Left hindlimb (tissue), 1 donor: Measurements from ENCODE around the gene BFSP1.
A peak's percentile ranks its signal among the peaks of the same experiment; 100 is the strongest.

Source experiments
- DNase-seq: peaks from one replicate; pipeline ENCODE4 v3.0.0-alpha.2; 2018

The BFSP1 gene

DNA sequence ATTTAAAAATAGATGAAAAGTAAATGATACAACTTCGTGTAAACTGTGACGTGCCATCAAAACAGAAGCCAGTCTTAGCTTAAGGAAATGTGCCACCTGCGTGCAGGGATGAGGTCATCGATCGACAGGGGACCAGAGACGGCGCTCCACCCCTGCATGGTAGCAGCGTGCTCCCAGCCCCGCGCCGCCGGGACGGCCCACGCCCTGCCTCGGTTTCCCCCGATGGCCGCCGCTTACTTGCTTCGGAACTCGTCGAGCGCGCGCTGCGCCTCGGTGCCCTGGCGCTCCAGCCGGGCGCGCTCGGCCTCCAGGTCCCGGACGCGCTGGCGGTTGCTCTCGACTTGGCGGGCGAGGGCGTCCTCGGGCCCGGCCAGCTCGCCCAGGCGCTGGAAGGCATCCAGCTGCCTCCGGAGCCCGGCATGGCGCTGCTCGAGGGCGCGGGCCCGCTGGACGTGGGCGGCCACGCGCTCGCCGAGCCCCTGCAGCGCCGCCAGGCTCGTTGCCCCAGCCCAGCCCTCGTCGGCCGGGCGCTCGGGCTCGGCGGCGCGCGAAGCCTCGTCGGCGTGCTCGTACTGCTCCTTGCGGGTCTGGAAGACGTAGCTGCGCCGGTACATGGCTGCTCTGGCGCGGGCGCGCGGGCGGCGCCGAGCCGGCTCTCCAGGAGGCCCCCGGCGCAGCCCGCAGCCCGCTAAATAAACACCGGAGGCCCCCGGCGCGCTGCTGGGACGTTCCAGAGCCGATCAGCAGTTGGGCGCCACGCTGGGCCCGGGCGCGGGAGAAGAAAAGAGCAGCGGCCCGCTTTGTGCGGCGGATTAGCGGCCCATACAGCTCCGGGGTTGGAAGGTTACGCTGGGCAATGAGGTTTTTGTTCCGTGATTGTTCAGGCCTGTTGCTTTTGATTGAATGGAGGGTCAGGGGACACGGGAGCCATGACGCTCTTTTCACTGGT is at the start of gene BFSP1:
TSS of gene BFSP1 (minus strand) at position 664 of the 949 bp plus-strand sequence. CDS start at position 614, 50 bp downstream.
- peak; percentile 77 for DNase-seq

DNA sequence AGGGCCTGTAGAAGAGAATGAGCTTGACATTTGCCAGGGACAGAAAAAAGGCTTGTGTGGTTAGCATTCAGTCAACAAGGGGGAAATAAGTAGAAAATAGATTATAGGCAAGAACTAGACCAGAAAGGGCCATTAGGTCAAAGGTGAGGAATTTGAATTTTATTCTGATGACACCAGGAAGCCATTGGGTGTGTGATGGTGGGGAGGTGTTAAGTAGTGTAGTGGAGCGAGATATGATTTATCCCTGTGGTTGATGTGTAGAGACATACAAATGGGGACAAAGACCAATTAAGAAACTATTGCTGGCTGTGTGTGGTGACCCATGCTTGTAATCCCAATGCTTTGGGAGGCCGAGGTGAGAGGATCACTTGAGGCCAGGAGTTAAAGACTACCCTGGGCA is 49.7 kb upstream of the BFSP1 start:
- DNase-seq: no peak

DNA sequence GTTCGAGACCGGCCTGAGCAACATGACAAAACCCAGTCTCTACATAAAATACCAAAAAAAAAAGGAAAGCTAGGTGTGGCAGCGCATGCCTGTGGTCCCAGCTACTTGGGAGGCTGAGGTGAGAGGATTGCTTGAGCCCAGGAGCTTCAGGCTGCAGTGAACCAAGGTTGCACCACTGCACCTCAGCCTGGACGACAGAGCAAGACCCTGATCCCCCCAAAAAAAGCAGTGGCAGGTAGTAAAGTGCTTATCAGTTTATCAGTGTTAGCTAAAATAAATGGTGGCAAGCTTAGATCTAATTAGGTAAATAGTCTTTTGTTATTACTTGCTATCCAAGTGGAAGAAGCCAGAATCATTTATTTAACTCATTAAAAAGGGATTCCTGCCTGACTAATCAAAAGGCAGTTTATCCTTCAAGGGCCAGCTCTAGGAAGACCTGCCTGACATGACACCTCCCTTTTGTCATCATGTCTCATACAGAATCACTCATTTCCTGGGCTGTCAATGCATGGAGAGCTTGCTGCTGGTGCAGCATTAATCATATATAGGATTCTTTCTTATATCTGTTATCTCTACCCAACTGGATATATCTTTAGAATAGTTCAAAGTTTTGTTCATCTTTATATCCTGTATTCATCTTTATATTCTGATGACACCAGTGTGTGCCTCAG is 48.3 kb upstream of the BFSP1 start:
- DNase-seq: no peak

DNA sequence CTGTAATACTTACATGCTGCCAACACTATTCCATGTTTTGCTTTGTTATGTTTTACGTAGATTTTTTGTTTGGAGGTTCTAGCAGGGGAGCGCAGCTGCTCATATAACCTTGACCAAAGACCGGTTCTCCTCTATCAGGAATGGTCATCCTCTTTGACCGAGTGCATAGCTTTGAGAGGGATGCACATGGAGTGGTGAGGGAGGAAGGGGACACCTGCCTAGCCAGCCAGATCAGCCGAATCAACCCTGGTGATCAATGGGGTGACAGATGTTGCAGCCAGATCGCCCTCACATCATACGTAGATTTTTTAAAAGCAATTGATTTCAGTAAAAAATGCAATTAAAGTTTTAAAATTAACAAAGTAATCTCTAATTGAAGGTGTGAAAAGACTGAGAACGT is 45.0 kb upstream of the BFSP1 start:
- no peak for DNase-seq

DNA sequence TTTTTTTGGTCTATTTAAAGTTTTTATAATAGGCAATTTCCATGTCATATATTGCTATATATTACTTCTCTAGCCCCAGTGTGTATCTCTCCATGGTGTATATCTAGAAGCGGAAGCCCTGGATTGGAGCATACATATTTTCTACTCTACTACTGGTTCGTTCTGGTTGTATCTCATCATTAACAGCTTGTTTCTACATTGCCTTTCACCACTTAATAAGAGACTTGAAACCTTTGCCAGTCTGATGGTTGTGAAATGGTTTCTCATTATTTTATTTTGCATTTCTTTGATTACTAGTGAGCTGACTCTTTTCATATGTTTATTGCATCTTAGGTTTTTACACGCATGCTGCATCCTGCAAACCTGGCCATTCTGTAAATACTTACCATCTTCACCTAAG is 42.3 kb upstream of the BFSP1 start:
- DNase-seq: no peak

DNA sequence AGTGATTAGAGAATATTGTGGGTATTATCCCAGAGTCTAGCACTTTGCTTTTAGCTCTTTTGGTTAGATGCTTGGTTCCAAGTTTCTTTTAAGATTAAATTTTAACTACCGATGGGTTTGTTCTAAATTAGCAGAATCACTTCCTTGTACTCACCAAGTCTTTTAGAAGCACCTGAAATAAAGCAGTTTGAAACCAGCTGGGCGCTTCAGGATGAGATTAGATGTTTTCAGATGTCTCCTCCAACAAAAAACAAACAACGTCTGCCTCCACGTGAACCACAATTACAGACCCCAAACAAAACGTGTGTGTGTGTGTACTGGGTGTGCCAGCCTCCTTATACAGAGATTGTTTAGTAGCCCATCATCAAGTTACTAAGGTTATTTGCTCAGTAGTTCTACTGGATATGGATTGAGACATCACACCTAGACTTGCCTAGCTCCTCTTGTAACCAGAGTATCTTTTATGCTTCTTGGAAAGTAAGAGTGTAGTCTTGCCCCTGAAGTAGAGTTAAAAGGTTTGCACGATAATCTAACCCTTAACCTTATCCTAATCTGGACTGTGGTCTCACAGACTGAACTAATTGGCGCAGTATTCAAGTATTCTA is 41.0 kb upstream of the BFSP1 start:
- DNase-seq: no peak

DNA sequence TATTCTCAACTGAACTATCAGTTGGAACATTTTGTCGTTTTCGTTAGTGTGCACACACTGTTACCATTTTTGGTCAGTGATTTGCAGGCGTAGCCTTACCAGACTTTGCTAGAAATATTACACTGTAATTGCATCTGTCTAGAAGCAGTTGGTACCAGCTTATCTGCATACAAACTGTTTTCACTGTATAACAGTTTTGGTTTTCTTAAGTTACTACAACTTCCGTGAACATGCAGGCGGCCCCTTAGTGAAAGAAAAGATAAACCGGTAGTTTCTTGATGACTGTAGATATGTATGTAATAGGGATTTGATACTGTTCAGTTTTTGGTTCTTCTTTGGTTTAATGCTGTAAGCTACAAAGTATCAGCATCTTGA is 40.0 kb upstream of the BFSP1 start:
- DNase-seq: no peak

DNA sequence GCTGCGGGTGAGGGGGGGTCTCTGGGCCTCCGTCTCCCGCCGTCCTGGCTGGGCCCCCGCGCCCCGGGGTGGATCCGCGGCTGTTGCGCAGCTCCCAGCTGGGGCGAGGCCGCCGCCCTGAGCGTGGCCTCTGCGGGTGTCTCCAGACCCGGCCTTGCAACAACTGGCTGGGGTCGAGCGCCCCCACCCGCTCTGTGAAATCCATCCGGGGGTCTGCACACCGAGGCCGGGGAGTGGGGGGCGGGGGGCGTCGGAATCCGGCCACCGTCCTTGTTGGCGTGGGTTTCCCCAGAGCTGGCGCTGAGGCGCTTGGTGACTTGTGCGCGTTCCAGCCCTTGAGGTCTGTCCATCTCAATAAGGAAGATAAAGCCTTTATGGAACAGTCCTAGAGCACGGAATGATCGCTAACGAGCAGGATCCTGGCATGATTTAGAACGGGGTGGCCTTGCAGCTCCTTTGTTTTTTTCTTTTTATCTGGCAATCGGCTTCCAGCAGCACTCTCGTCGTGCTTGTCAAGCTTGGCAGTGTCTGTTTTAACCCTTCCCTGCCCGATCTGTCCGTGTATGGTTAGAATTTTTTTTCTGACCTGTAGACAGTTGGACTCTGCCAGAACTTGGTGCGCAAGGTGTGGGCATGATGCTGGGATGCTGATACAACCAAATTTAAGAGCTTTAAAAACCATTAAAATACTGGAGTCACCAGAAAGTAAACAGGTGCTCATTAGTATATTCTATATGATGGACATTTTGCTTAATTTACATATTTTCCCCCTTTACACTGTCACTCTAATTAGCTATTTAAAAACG is 39.4 kb upstream of the BFSP1 start:
- peak; percentile 81 for DNase-seq

DNA sequence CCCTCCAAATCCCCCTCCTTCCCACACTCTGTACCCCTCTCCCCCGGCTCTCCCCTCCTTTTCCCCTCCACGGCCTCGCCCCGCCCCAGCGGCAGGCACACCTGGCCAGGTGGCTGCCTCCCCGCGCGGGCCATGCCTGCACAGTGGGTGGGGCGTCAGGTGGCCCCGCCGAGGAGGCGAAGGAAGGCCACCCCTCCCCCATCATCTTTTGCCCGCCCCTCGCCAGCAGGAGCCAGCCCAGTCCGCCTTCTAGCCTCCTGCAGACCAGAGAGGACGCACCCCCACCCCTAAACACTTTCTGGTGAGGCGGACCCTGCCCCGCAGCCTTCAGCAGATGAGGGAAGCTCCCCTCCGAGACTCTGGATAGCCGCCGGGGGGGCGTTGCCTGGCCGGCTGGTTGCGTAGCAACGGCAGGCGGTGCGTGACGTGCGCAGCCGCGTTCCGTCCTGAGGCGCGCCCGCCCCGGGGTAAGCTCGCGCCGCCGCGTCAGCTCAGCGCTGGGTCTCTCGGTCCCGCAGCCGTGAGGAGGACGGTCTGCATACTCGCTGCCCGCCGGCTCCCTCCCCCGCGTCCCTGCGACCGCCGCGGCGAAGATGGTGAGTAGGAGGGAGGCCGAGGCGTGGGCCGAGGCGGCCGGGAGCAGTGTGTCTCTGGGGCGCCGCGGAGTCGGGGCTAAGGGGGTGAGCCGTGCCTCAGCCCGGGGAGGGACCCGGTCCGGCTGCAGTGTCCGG is 38.6 kb upstream of the BFSP1 start, which contains the start of gene DSTN:
TSS of gene DSTN (plus strand) at position 460 of the 731 bp plus-strand sequence. CDS start at position 594, 134 bp downstream.
- peak; percentile 96 for DNase-seq

DNA sequence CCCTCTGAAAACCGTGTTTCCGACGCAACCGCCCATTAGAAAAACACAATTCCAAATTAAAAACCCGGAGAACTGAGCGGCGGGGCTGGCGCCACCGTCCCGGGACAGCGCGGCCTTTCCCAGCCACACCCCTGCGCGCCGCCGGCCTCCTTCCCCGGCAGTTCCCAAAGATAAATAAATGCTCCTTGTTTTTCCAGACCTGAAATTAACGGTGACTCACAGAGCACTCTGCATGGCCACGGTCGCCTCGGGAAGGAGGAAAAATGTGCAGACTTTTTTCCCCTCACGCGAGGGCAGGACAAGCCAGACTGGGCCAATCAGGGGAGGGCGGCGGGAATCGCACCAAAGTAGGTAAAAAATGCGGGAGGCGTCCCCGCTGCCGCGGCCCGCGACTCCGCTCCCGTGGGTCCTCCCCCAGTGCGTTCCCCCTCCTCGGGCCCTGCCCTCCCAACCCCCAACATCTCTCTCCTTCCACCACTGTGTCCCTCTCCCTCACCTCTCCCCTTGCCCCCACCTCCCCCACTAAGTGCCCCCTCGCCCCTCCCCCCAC is 37.9 kb upstream of the BFSP1 start:
- DNase-seq: peak; percentile 90

DNA sequence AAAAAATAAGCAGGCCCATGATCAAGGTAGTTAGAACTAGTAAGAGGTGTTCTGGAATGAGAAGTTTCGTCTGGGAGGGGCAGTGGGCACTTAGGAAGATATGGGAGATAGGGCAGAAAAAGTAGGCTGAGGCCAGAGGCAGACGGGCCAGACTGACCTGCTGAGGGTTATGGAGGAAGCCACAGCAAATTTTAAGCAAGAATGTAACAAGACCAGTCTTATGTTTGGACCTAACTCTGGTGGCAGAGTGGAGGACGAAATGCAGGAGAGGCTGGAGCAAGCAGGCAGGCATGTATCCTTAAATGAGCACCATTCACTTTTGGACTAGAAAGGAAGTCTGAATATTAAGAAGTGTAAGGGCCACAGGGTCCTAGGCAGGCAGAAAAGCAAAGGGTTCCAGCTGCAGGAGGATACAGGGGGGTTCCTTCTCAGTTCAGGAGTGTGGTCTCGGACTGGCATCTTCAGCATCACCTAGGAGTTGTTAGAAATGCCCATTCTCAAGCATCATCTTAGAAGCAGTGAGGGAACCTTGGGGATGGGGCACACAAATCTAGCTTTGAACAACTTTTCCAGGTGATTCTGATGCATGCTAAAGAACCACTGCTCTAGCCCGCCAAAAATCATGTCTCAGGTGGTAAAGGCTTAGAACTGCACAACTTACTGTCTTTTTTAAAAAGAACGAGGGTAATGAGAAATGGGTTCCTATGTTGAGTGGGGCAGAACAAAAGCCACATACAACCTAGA is 37.0 kb upstream of the BFSP1 start:
- DNase-seq: no peak

DNA sequence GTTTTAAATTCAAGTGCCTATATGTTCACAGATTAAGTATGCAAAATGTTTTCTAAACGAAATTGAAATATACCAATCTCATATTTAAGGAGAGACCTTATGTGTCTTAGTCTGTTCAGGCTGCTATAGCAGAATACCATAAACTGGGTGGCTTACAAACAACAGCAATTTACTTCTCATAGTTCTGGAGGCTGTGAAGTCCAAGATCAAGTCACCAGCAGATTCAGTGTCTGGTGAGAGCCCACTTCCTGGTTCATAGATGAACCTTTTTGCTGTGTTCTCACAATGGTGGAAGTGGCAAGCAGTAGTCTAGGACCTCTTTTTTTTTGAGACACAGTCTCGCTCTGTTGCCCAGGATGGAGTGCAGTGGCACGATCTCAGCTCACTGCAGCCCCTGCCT is 35.2 kb upstream of the BFSP1 start:
- DNase-seq: no peak

DNA sequence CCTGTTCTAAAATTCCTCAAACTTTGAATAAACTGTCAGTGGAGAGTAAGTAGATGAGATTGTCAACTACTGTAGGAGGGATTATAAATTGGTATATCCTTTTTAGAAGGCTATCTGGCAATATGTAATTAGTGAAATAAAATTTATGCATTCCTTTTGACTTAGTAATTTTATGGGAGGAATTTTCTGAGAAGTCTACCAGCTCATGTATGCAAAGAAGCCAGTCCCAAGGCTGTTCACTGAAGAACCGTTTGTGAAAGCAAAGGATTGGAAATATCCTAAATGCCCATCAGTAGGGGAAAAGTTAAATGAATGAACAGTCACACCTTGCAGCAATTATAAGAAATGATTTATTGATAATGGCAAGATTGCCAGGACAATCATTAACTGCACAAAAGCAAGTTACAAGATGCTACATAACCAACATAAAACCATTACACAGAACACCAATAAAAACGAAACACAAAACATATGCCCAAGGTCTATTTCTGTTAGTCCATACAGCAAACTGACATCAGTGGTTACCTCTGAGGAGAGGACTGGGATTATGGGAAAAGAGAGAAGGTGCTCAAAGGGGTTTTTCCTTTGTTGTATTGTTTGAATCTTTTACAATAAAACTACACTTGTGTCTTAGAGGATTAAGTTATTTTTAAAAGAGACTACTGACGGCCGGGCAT is 34.1 kb upstream of the BFSP1 start:
- no peak for DNase-seq

DNA sequence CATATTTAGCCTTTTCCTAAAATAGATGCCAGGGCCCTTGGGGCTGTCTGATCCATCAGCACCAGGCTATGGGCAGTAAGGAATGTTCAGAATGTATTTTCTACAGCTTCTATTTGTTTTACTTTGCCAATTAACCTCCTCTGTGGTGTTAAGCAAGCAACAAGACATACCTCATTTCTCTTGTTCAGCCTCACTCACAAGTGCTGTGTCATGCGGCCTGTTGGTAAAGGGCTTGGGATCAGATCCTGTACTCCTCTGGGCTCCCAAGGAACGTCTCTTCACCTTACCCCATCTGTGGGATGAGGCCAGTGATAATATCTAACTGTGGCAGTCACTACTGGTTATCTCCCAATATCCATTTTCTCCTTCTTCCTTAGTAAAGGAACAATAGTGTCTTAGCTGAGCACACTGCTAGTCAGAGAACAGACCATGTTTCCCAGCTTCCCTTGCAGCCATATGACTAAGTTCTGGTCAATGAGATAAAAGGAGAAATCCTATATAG is 31.7 kb upstream of the BFSP1 start:
- DNase-seq: no peak

DNA sequence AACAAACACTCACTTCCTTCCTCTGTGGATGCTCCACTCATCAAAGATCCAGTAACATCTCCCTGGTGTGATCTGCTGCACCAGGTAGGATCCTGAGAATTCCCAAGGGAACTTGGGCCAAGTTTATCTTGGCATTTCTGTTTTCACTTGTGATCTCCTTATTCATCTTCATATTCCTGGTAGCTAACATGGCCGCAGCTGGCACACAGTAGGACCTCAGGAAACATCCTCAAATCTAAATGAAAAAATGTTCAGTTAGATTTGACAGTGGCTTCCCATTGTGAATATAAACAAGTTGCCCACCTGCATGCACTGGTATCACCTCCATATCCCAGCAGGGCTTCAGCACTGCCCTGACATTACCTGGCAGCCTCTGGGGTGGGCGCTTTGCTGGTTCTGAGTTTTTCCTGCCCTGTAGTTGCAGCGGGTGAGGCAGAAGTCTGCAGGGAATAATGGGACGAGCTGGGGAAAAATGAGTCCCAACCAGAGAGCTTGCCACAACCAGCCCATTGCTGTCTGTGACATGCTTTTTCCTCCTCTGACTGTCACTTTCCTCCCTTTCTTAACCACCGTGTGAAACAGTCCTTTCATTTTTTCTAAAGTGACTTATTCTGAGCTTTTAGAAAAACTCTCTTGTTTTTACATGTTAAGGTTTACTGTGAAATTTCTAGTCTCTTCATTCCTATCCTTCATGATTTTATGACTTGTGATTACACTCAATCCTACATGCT is 29.3 kb upstream of the BFSP1 start:
- DNase-seq: no peak

DNA sequence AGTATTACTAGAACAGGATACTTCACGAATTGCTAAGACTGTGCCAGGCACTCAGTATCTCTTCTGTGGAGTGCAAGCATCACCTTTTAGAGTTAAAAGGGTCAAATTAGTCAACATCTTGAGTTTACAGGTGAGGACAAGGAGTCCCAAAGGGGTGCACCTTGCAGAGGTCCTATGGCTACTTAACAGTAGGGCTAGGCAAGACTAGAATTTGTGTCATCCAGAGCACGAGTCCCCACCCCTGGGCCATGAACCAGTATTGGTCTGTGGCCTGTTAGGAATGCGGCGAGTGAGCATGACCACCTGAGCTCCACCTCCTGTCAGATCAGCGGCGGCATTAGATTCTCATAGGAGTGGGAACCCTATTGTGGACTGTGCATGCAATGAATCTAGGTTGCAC is 28.2 kb upstream of the BFSP1 start:
- no peak for DNase-seq

DNA sequence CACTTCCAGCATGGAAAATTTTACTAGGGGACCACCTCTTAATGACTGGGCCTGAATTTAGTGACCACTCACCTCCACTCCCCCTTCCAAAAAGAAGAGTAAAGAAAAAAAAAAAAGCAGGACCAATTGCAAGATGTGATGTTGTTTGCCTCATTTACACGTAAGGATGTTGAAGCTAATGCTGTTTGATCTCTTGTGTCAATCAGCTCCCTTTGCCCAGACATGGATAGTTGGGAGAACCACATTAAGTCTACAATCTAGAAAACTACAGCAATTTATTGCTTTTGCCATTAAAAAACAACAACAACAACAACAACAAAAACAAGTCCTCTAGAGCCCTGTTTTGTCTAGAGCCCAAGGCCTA is 27.7 kb upstream of the BFSP1 start:
- no peak for DNase-seq

DNA sequence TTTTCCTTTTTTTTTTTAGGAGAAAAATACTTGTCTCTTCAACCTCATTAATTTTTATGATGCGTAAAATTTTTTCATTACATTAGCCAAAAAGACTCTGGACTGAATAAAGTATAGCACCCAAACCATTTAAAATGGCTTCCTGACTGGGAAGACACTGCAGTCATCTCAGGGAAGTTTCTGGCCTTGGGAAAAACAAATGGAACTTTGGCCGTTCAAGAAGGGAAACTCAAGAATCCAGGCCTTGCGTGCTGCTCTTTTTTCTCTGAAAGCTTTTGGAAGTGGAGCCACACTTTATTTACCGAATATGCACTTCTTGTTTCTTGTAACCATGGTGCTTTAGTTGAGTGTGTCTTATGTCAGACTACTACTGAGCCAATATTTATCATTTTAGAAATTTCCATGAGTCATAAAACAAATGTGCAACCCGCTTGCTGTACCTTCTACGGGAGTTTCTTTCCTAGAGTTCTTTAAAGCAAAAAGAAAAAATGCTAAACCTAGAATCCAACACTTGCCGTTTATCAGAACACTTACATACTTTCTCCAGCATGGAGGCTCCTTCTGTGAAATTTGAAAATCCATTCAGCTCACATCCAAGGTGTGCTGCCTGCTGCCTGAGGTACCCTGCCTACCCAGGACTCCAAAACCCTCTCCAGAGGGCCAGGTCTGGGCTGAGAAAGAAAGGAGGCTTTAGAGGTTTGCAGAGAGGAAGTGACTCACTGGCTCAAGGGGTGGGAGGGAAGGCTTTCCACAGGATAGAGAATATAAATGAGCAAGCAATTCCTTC is 27.2 kb upstream of the BFSP1 start:
- peak; percentile 83 for DNase-seq

DNA sequence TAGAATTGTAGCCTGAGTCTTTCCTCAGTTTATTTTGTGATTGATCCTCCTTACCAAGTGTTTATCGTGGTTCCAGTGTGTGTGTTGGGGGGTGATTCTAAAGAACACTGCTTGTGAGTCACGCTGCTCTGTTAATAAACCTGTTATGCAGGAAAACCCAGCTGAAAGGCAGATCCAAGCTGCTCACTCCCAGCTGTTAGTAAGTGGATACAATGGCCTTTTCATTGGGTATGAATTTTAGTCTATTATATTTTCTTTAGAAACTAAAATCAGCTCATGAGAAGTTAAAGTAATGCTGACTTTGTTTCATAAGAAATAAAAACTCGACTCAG is 26.5 kb upstream of the BFSP1 start:
- no peak for DNase-seq
